H9 (cell line): ENCODE results near the gene IPO9. TPM values are rescaled to one million over a fixed set of nuclear protein-coding genes. Genes with fewer than 3 reads are reported as not detected.

Experiments used
- DNase-seq: peaks from one replicate; pipeline ENCODE4 v3.0.0-alpha.2; 2017
- H2AFZ ChIP-seq: one replicate; pipeline ENCODE4 v1.6.1; 2013; ENCODE audit warnings: mild to moderate bottlenecking, low read length, control low read depth, moderate library complexity
- H2AK5ac ChIP-seq: 2 replicates; pipeline ENCODE4 v1.6.1; 2013; ENCODE audit warnings: low read length, control low read depth, mixed read lengths; ENCODE audit not compliant: insufficient read length
- H2BK120ac ChIP-seq: one replicate; pipeline ENCODE4 v1.6.1; 2013; ENCODE audit warnings: low read depth, mild to moderate bottlenecking, low read length, control low read depth, inconsistent platforms; ENCODE audit not compliant: poor library complexity, severe bottlenecking
- H2BK12ac ChIP-seq: 2 replicates; pipeline ENCODE4 v1.6.1; 2013; ENCODE audit warnings: low read length, control low read depth, mixed read lengths, low read depth; ENCODE audit not compliant: insufficient read length
- H2BK15ac ChIP-seq: 2 replicates; pipeline ENCODE4 v1.6.1; 2013; ENCODE audit warnings: low read depth, low read length, control low read depth
- H2BK20ac ChIP-seq: one replicate; pipeline ENCODE4 v1.6.1; 2013; ENCODE audit warnings: low read depth, mild to moderate bottlenecking, low read length, control low read depth, inconsistent platforms; ENCODE audit not compliant: poor library complexity, severe bottlenecking
- H2BK5ac ChIP-seq: 2 replicates; pipeline ENCODE4 v1.6.1; 2013; ENCODE audit warnings: low read length, control low read depth, mixed read lengths; ENCODE audit not compliant: insufficient read length
- H3K14ac ChIP-seq: 2 replicates; pipeline ENCODE4 v1.6.1; 2013; ENCODE audit warnings: low read length, control low read depth; ENCODE audit not compliant: insufficient read depth
- H3K18ac ChIP-seq: 2 replicates; pipeline ENCODE4 v1.6.1; 2013; ENCODE audit warnings: low read depth, mild to moderate bottlenecking, mixed read lengths, low read length, control low read depth; ENCODE audit not compliant: insufficient read length
- H3K23ac ChIP-seq: 2 replicates; pipeline ENCODE4 v1.6.1; 2013; ENCODE audit warnings: low read length, control low read depth, mixed read lengths, low read depth; ENCODE audit not compliant: insufficient read length
- H3K23me2 ChIP-seq: 2 replicates; pipeline ENCODE4 v1.6.1; 2013; ENCODE audit warnings: low read depth, mild to moderate bottlenecking, mixed read lengths, low read length, control low read depth; ENCODE audit not compliant: insufficient read length, poor library complexity, severe bottlenecking
- H3K27ac ChIP-seq: 2 replicates; pipeline ENCODE4 v1.5.1; 2013; ENCODE audit warnings: low read length, control low read depth, mixed read lengths, low read depth; ENCODE audit not compliant: insufficient read length
- H3K27me3 ChIP-seq: 2 replicates; pipeline ENCODE4 v1.6.1; 2013; ENCODE audit warnings: low read length, control low read depth, inconsistent platforms; ENCODE audit not compliant: insufficient read depth
- H3K4ac ChIP-seq: 2 replicates; pipeline ENCODE4 v1.6.1; 2013; ENCODE audit warnings: low read depth, mild to moderate bottlenecking, control low read depth, inconsistent platforms, low read length, moderate library complexity
- H3K4me1 ChIP-seq: 2 replicates; pipeline ENCODE4 v1.6.1; 2013; ENCODE audit warnings: low read length, control low read depth, inconsistent platforms; ENCODE audit not compliant: insufficient read depth
- H3K4me2 ChIP-seq: 2 replicates; pipeline ENCODE4 v1.6.1; 2013; ENCODE audit warnings: low read length, control low read depth, mixed read lengths; ENCODE audit not compliant: insufficient read length, insufficient read depth
- H3K56ac ChIP-seq: 2 replicates; pipeline ENCODE4 v1.6.1; 2013; ENCODE audit warnings: low read depth, mild to moderate bottlenecking, mixed read lengths, low read length, control low read depth; ENCODE audit not compliant: insufficient read length
- H3K79me1 ChIP-seq: 2 replicates; pipeline ENCODE4 v1.6.1; 2013; ENCODE audit warnings: low read depth, mild to moderate bottlenecking, moderate library complexity, low read length, control low read depth, inconsistent platforms; ENCODE audit not compliant: insufficient read depth, poor library complexity, severe bottlenecking
- H3K79me2 ChIP-seq: 2 replicates; pipeline ENCODE4 v1.6.1; 2013; ENCODE audit warnings: low read length, control low read depth, inconsistent platforms; ENCODE audit not compliant: insufficient read depth
- H3K9ac ChIP-seq: 2 replicates; pipeline ENCODE4 v1.6.1; 2013; ENCODE audit warnings: low read length, control low read depth, mixed read lengths; ENCODE audit not compliant: insufficient read length; ENCODE audit errors: extremely low read depth
- H3K9me3 ChIP-seq: one replicate; pipeline ENCODE4 v1.6.1; 2013; ENCODE audit warnings: low read depth, low read length, inconsistent platforms; ENCODE audit not compliant: control insufficient read depth
- H3T11ph ChIP-seq: one replicate; pipeline ENCODE4 v1.6.1; 2013; ENCODE audit warnings: mild to moderate bottlenecking, low read length, control low read depth, inconsistent platforms
- H4K20me1 ChIP-seq: one replicate; pipeline ENCODE4 v1.6.1; 2013; ENCODE audit not compliant: control insufficient read depth, insufficient read length, insufficient read depth
- H4K5ac ChIP-seq: 2 replicates; pipeline ENCODE4 v1.6.1; 2013; ENCODE audit warnings: low read depth, mild to moderate bottlenecking, mixed read lengths, low read length, control low read depth; ENCODE audit not compliant: insufficient read length
- H4K8ac ChIP-seq: replicated peaks from 2 replicates; pipeline ENCODE4 v1.6.1; 2013; ENCODE audit warnings: low read length, control low read depth, mixed read lengths, low read depth; ENCODE audit not compliant: insufficient read length
- H4K91ac ChIP-seq: 2 replicates; pipeline ENCODE4 v1.6.1; 2013; ENCODE audit warnings: low read depth, mild to moderate bottlenecking, moderate library complexity, mixed read lengths, low read length, control low read depth; ENCODE audit not compliant: insufficient read length
- H3K27ac Mint-ChIP-seq, 3 experiments: 2 replicates in 2 of 3; 3 replicates in 1 of 3; pipeline ENCODE4 v1.8.0; 2020 to 2021; ENCODE audit warnings: mixed read lengths in 3 of 3, mild to moderate bottlenecking in 1 of 3, moderate library complexity in 1 of 3
- H3K27me3 Mint-ChIP-seq: 2 replicates; pipeline ENCODE4 v1.8.0; 2021; ENCODE audit warnings: low read depth, mild to moderate bottlenecking, moderate library complexity, mixed read lengths
- H3K36me3 Mint-ChIP-seq, 3 experiments: 2 replicates in 2 of 3; 3 replicates in 1 of 3; pipeline ENCODE4 v1.8.0; 2020 to 2021; ENCODE audit warnings: low read depth in 3 of 3, mixed read lengths in 3 of 3; ENCODE audit not compliant: insufficient read depth in 1 of 3
- H3K4me1 Mint-ChIP-seq, 2 experiments: 2 replicates each; pipeline ENCODE4 v1.8.0; 2020; ENCODE audit warnings: mixed read lengths in 2 of 2
- H3K4me3 Mint-ChIP-seq, 2 experiments: 2 replicates in 1 of 2; 3 replicates in 1 of 2; pipeline ENCODE4 v1.8.0; 2020 to 2021; ENCODE audit warnings: mild to moderate bottlenecking in 2 of 2, mixed read lengths in 2 of 2, moderate library complexity in 1 of 2
- H3K9me3 Mint-ChIP-seq, 2 experiments: 2 replicates in 1 of 2; 3 replicates in 1 of 2; pipeline ENCODE4 v1.8.0; 2020; ENCODE audit warnings: mild to moderate bottlenecking in 2 of 2, mixed read lengths in 2 of 2, moderate library complexity in 1 of 2
- WGBS: extraction: QIAGEN DNeasy Blood & Tissue Kit; methylation state at CpG from one replicate; pipeline ENCODE4 v1.1.7; 2013; ENCODE audit warnings: missing lambda C conversion rate, low lambda C conversion rate, mixed read lengths; ENCODE audit not compliant: insufficient read length; ENCODE audit errors: extremely low coverage; 5-methylcytosine and 5-hydroxymethylcytosine counted together
- total RNA-seq: library from RNA; stranded (reverse); gene quantifications from 2 replicates; pipeline ENCODE4 v1.2.1, GENCODE V29; 2021
- TF ChIP-seq, protein P1 (sequence below): fragments of 200-600 bp; sonication (generic); conservative IDR thresholded peaks from 3 replicates; pipeline ENCODE4 v1.8.0; 2021; ENCODE audit warnings: antibody characterized with exemption, mild to moderate bottlenecking

The IPO9 gene
- total RNA-seq, 1 experiment from 2014 or later: 104 TPM

DNA sequence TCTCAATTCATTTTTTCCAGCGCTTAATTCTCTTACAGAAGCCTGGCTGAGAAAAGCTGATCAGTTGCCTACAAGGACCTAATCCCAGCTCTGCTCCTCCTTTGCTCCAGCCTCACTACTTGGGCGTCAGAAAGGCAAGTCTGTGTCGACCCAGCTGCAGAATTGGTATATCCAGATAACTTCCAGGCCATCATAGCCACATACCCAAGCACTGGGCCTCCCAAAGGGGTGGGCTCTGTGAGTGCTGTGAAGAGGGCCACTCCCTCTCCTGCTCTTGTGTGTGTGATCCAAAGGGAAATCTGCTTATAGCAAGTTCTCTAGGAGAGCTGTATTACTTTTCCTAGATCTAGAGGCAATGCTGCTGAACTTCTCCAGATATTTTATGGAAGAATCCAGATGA, 99.3 kb downstream of the IPO9 start:
- Histone ChIP-seq H3K9ac (no peak overlapping the region), H3K14ac (no peak overlapping the region), H3K56ac (no peak overlapping the region), H2BK12ac (no peak overlapping the region), H3K4ac (no peak overlapping the region), H2BK5ac (no peak overlapping the region), H2AFZ (no peak overlapping the region), H4K20me1 (no peaks in the 10 kb centered on the region), H2BK120ac (no peak overlapping the region), H3K79me1 (no peaks in the 10 kb centered on the region), H3K27me3 (no peaks in the 10 kb centered on the region), H4K8ac (no peak overlapping the region), H3K4me1 (no peaks in the 10 kb centered on the region), H3K9me3 (no peaks in the 10 kb centered on the region), H3K23me2 (no peaks in the 10 kb centered on the region), H2BK20ac (no peak overlapping the region), H3K27ac (no peak overlapping the region), H3T11ph (no peak overlapping the region), H4K5ac (no peak overlapping the region), H3K18ac (no peak overlapping the region), H3K79me2 (no peaks in the 10 kb centered on the region), H3K23ac (no peak overlapping the region), H3K4me2 (no peak overlapping the region), H4K91ac (no peak overlapping the region), H2BK15ac (no peak overlapping the region), H2AK5ac (no peak overlapping the region)
- TF ChIP-seq, protein P1, sequence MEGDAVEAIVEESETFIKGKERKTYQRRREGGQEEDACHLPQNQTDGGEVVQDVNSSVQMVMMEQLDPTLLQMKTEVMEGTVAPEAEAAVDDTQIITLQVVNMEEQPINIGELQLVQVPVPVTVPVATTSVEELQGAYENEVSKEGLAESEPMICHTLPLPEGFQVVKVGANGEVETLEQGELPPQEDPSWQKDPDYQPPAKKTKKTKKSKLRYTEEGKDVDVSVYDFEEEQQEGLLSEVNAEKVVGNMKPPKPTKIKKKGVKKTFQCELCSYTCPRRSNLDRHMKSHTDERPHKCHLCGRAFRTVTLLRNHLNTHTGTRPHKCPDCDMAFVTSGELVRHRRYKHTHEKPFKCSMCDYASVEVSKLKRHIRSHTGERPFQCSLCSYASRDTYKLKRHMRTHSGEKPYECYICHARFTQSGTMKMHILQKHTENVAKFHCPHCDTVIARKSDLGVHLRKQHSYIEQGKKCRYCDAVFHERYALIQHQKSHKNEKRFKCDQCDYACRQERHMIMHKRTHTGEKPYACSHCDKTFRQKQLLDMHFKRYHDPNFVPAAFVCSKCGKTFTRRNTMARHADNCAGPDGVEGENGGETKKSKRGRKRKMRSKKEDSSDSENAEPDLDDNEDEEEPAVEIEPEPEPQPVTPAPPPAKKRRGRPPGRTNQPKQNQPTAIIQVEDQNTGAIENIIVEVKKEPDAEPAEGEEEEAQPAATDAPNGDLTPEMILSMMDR: no peak
- Mint-ChIP-seq H3K27me3 (no peaks in the 10 kb centered on the region; the same call in 1 of the 2 replicates), H3K27ac (no peak overlapping the region), H3K36me3 (no peaks in the 10 kb centered on the region), H3K4me1 (peaks cover 0 to 3% of the 10 kb centered on the region in 2 experiments; a peak in 1 of 4 replicates), H3K4me3 (no peak overlapping the region), H3K9me3 (no peaks in the 10 kb centered on the region)
- no CpG with 5 or more reads among the region's 3 CpGs for WGBS
- DNase-seq: no peak
